Measurements from ENCODE around the gene ABHD17A.

Gene ABHD17A

DNA sequence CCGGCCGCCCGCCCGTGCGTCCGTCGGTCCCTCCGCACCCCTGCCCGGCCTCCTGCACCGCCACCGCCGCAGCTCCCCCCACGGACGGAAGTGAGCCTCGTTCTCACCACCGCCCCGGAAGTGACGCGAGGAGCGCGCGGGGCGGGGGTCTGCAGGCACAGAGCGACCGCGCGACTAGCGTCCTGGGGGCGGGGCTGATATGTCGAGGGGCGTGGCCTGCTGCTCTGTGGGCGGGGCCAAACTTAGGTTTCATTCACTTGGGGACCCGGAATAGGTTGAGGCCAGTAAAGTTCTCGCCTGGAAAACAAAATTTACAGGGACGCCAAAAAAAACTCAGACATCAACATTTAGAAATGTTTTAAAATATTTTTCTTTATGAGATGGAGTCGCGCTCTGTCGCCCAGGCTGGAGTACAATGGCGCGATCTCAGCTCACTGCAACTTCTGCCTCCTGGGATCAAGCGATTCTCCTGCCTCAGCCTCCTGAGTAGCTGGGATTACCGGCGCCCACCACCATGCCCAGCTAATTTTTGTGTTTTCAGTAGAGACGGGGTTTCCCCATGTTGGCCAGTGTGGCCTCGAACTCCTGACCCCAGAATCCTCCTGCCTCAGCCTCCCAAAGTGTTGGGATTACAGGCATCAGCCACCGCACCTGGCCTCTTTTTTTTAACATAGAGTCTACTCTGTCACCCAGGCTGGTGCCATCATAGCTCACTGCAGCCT, at the start of gene ABHD17A:
Gene ABHD17A, minus strand, starts transcription at position 99 of the 722 bp plus-strand sequence. CDS start 3,930 bp downstream, outside the sequence.
- DNase-seq (ENCODE audit: low read depth in 2 of 2), result peak; percentile 93 to 95

DNA sequence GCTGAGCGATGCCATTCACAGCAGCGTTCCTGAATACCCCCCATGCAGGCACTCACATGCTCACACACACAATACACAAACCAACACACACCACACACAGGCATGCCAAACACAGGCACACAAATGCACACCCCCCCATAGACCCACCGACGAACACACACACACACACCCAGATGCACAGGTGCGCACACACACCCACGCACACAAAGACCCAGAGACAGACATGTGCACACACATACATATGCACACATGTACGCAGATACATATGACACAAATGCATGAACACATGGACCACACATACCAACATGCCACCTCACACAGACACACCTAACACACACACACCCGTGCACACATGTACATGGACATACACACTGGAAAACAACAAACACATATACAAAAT, 48.6 kb upstream of the ABHD17A start:
- no peak for DNase-seq (ENCODE audit: low read depth in 2 of 2)

DNA sequence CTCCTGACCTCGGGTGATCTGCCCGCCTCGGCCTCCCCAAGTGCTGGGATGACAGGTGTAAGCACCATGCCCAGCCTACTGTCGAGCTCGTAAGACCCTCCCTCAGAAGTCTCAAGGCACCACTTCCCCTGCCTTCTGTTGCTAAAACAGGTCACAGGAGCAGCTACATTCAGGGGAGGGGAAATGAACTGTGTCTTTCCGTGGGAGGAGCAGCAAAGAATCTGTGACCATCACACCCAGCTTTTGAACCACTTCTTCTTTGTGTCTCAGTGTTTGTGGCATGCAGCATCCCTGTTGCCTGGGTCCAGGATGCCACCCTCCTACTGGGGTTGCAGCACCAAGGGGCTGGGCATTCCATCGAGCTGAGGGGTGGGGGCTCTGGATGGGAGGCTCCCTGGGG, 47.9 kb upstream of the ABHD17A start:
- no peak for DNase-seq (ENCODE audit: low read depth in 2 of 2)

DNA sequence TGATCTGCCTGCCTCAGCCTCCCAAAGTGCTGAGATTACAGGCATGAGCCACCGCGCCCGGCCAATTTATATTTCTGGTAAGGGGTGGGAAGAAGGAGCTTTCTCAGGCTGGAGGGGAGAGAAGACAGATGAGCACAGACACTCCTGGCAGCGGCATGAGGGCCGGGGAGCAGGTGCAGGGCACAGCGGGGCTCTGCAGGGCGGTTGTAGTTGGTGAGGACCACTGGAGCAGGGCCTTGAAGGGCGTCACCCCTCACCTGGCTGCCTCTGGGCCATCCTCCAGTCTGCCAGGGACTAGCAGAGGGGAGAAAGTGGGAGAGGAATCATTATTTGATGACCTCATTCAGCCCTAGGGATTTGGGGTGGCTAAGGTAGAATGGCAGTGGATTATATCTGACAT, 47.1 kb upstream of the ABHD17A start:
- no peak for DNase-seq (ENCODE audit: low read depth in 2 of 2)

DNA sequence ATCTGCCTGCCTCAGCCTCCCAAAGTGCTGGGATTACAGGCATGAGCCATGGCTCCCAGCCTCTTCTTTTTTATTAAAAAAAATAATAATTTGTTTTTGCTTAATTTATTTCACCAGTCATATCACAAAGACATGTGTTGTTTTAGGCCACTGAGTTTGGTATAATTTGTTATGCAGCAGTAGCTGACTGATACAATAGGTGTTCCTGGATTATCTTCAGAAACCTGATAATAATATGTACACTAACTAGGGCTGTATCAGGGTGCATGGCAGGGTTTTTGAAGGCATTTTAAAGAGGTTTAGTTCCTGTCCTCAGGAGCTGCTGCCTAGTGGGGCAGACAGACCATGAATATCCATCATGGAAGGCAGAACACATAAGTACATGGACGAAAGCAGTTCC, 46.1 kb upstream of the ABHD17A start:
- DNase-seq (ENCODE audit: low read depth in 2 of 2), result no peak

DNA sequence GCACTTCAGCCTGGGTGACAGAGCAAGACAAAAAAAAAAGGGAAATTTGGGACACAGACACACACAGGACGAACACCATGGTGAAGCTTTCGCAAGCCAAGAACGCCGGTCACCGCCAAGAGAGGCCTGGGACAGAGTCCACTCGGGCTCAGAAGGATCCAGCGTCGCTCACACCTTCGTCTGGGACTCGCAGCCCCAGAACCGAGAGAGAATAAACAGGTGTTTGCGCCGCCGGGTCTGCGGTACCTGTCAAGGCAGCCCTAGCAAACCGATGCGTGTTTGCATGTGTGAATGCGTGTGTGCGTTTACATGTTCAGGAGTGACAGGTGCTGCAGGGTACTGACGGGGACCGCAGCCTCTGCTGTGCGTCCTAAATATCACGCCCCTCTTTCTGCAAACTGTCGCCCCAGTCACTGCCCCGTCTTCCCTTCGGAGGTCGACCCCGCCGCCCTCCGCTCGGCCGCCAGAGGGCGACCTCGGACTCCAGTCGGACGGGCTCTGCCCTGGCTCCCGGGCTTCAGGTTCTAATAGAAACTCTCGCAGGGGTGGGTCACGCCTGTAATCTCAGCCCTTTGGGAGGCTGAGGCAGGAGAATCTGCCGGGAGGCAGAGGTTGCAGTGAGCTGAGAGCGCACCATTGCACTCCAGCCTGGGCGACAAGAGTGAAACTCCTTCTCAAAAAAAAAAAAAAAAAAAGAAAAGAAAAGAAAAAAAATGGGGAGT, 43.9 kb upstream of the ABHD17A start:
- peak; percentile 61 to 79 for DNase-seq (ENCODE audit: low read depth in 2 of 2)

DNA sequence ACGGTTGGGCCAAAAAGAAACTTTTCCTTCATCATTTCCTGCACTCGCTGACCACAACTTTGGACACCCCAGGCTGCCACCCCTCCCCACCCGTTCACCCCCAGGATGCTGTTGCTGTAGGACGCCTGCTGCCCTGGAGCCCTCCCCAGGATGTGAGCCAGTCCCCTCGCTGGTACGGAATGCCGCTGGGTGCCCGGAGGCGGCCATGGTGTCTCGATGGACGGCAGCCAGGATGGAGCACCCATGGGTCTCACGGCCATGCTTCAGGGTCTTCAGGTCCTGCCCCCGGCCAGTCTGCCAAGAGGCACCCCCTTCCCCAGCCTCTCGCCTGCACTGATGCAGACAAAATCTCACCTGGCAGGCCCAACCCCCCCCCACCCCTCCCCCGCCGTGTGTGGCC, 40.2 kb upstream of the ABHD17A start:
- no peak for DNase-seq (ENCODE audit: low read depth in 2 of 2)

DNA sequence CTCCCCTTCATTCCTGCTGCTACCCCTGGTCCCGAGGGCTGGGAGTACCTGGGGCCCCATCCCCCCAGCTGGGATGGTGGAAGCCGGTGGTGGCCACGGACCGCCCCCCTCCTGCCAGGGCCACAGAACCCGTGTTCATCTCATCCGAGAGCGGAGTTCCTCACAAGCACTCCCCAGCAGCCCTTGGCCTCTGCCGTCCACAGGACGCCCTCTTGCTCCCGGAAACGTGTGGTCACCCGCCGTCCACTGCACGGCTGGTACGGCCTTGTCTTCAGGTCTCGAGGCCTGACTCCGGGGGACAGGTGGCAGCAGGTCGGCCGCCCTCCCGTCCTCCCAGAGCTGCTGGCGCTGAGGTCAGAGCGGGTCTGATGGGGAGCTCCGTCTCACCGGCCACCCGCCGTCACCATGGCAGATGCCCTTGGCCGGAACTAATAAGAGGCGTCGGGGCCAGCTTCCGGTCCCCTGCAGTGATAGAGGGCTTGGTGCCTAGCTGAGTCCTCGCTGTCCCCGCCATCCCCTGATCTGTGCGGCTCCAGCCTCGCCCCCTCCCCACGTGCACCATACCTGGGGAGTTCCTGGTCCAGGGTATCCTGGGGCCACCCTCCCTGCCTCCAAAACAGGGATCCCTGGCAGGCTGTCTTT, 39.1 kb upstream of the ABHD17A start:
- no peak for DNase-seq (ENCODE audit: low read depth in 2 of 2)

DNA sequence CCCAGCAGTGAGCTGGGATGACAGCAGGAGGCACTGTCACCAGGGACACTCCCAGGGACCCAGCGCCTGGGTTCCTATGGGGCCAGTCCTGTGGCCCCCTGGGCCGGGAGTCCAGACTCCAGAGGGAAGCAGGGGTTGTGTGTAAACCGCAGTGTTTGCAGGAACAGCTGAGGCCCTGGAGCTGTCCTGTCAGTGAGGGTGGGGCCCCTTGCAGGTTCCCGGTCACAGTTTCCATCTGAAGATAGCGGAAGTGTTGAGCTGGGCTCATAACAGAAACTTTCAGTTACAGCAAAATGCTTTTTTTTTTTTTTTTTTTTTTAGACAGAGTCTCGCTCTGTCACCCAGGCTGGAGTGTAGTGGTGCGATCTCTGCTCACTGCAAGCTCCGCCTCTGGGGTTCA, 38.0 kb upstream of the ABHD17A start:
- no peak for DNase-seq (ENCODE audit: low read depth in 2 of 2)

DNA sequence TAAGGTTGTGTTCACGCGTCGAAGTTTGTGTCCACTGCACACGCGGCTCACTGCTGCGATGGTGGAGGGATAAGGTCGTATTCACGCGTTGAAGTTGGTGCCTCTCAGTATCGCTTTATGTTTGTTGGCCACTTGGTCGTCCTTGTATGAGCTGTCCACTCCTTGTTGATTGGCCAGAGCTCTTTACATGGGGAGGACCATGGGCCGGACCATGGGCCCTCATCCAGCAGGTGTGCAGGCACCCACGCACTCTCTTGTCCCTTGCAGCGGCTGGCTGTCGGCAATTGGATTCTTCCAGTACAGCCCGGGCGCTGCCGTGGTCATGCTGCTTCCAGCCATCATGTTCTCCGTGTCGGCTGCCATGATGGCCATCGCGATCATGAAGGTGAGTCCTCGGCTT, 37.5 kb upstream of the ABHD17A start:
- DNase-seq (ENCODE audit: low read depth in 2 of 2), result no peak

DNA sequence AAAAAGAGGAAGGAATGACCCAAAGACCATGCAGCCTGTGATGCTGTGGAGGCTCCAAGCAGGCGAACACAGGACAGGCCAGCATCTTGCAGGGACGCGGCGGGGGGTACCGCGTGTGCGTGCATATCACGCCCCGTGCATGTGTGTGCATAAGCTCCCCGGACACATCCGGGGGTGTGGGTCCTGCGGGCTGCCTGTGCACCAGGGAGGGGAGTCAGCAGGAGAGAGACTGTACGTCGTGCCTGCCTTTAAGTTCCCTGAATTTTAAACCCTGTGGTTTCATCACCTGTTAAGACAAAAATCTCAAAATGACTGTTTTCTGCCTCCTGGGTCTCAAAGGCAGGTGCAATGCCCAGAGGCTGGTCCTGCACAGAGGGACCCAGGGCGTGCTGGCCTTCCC, 36.5 kb upstream of the ABHD17A start:
- no peak for DNase-seq (ENCODE audit: low read depth in 2 of 2)

DNA sequence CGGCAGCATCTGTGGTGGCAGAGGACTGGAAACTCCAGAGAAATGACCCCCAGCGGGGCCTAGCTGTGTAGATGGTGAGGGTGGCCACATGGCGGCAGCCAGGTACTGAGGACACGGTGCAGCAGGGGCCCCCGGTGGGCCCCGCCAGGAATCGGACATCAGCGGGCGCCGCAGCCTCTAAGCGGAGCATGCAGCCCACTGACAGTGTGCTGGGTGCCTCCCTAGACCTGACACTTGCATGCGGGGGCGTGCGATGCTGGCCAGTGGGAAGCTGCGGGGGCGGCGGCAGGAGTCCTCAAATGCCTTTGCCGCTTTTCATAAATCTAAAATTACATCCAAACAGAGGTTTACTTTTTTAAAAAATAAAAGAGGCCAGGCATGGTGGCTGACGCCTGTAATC, 36.0 kb upstream of the ABHD17A start:
- DNase-seq (ENCODE audit: low read depth in 2 of 2), result no peak

DNA sequence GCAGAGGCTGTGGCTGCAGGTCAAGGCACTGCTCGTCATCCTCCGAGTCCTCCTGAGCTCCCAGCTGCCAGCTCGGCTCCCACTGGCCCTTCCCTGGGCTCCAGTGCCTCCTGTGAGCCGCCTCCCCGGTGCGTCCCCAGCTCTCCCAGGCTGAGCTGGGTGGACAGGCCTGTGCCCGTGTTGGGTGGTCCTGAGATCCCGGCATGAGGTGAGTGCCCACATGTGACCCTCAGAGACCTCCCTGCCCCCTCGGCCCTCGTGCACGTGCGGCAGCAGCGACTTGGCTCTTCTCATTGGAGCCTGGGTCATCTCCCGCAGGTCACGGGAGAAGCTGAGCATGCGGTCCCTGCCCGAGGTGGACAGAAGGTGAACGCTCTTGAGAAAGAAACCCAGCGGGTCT, 35.3 kb upstream of the ABHD17A start:
- no peak for DNase-seq (ENCODE audit: low read depth in 2 of 2)

DNA sequence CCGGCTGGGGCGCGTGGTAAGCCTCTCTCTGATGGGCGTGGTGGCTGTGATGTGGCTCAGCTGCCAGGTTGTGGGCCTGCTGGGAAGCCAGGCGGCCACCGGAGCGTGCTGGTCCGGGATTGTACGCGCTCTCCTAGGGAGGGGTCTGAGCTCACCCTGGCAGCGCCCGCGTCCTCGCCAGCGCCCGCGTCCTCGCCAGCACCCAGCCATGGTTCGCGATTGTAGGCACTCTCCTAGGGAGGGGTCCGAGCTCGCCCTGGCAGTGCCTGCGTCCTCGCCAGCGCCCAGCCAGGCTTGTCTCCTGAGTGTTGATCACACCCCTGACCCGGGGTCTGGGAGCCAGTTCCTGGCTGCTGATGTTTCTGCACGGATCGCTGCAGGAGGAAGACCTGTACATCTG, 33.7 kb upstream of the ABHD17A start:
- DNase-seq (ENCODE audit: low read depth in 2 of 2), result no peak

DNA sequence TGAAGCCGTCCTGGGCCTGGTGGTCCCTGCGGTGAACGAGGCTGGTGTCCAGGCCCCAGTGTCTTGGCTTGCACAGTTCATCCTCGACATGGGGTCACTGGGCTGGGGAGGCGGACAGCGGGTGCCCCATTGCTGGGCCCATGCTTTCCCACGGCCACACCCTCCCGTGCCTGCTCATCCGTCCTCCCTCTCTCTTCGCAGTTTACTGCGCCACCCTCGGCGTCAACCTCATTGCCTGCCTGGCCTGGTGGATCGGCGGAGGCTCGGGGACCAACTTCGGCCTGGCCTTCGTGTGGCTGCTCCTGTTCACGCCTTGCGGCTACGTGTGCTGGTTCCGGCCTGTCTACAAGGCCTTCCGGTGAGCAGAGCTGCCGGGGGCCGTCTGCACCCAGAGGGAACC, 32.6 kb upstream of the ABHD17A start:
- no peak for DNase-seq (ENCODE audit: low read depth in 2 of 2)

DNA sequence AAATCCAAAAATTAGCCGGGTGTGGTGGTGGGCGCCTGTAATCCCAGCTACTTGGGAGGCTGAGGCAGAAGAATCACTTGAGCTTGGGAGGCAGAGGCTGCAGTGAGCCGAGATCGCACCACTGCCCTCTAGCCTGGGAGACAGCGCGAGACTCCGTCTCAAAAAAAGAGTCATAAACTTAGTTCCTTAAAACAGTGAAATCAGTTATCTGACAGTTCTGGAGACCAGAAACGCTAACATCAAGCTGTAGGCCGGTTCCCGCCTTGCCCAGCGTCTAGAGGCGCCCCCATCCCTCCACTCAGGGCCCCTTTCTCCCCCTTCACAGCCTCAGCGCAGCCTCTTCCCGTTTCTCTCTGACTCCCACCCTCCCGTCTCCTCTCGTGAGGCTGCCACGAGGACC, 31.9 kb upstream of the ABHD17A start:
- DNase-seq (ENCODE audit: low read depth in 2 of 2), result no peak

DNA sequence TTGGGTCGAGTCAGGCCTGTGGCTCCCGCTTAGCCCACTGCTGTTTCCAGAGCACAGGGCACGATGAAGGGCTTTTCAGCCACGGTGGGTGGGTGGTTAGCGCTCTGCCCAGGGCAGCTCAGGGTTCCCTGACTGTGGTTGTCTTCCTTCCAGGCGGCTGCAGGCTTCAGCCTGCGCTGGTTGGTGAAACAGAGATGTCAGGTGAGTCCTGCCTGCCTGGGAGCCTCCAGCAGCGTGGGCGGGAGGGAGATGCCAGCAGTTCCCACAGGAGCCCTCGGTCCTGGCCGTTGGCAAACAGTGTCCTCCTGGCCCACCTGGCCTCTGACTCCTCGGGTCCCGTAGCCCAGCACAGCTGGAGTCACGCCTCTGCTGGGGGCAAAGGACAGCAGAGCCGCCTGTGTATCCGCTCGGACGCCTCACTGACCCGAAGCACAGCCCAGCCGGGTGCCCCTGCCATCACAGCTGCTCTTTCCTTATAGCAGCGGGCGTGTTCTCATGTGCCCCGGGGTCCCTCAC, 29.6 kb upstream of the ABHD17A start:
- no peak for DNase-seq (ENCODE audit: low read depth in 2 of 2)

DNA sequence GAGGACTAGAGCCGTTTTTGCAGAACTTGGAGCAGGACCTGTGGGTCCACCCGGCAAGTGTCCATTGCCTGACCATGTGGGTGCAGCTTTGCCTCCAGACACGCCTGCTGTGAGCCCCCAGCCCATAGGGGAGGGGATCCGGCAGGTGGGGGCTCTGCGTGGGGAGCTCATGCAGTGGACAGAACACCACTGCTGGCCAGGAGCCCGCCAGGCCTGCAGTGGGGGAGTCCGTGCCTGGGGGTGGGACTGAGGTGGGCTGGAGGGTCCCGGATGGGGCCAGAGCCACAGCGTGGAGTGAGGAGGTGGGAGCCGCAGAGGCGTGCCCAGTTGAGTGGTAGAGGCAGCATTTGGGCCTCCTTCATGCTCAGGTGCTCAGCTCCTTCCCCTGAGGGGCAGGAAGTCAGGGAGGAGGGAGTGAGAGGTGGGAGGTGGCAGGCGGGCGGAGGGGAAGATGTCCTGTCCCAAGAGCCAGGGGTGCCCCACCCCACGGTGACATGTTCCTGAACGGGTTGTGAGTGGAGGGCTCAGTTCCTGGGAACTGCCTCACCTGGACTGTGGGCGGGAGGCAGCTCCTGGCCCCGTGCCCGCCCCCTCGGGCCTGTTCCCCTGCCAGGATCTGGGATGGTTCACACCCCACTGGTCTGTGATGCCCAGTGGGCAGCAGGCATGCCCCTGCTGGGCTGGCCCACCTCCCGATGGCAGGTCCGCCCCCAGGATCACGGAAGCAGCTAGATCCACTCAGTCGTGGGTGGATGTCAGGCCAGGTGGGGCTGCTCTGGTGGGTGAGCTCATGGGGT, 28.7 kb upstream of the ABHD17A start:
- DNase-seq (ENCODE audit: low read depth in 2 of 2), result no peak

DNA sequence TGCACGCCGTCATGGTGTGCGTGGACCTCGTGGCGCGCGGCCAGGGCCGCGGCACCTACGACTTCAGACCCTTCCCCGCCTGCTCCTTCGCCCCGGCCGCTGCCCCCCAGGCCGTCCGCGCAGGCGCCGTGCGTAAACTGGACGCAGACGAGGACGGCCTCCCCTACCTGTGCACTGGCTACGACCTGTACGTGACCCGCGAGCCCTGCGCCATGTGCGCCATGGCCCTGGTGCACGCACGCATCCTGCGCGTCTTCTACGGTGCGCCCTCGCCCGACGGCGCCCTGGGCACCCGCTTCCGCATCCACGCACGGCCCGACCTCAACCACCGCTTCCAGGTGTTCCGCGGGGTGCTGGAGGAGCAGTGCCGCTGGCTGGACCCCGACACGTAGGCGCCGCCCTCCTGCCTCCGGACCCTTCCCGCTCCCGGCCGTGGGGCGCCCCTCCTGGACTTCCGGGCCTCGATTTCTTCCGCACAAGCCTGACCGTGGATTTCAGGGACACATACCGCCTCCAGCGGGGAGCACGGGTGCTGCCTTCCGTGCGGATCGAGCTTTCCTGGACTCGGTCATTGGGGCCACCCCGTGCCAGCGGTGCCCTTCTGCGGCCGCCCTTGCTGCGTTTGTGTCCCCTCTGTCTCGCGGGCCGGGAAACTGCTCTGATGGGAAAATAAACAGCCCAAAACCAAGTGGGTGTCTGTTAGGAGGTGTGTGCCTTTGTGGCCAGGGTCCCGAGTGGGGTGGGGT, 27.6 kb upstream of the ABHD17A start:
- no peak for DNase-seq (ENCODE audit: low read depth in 2 of 2)

DNA sequence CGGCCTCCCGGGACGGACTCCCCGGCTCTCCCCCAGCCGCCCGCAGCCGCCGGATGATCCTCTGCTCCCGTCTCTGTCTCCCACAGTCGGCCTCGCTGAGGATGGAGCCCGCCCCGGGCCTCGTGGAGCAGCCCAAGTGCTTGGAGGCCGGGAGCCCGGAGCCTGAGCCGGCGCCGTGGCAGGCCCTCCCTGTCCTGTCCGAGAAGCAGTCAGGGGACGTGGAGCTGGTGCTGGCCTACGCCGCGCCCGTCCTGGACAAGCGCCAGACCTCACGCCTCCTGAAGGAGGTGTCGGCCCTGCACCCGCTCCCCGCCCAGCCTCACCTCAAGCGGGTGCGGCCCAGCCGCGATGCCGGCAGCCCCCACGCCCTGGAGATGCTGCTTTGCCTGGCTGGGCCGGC, 26.7 kb upstream of the ABHD17A start:
- no peak for DNase-seq (ENCODE audit: low read depth in 2 of 2)

DNA sequence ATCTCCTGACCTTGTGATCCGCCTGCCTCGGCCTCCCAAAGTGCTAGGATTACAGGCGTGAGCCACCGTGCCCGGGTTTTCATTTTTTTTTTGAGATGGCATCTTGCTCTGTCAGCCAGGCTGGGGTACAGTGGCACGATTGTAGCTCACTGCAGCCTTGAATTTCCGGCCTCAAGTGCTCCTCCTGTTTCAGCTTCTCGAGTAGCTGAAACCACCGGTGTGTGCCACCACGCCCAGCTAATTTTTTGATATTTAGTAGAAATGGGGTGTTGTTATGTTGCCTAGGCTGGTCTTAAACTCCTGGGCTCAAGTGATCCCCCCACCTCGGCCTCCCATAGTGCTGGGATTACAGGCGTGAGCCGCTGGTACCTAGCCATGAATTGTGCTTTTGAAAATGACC, 25.8 kb upstream of the ABHD17A start:
- no peak for DNase-seq (ENCODE audit: low read depth in 2 of 2)

All from stimulated activated CD8-positive, alpha-beta memory T cell treated with anti-CD3 and anti-CD28 coated beads, Interleukin-7, amount 100 ng/mL, for 1 hour (primary cell).